Loucy (cell line): ENCODE measurements around the gene DHX34.

ENCODE experiments used
- H2AFZ ChIP-seq: fragments of 200-600 bp; sonication (generic); 2 replicates; pipeline ENCODE4 v1.6.0; 2016; ENCODE audit warnings: antibody characterized with exemption, mild to moderate bottlenecking, low read length, moderate library complexity
- H3F3A ChIP-seq: fragments of 200-600 bp; 2 replicates; pipeline ENCODE4 v1.6.0; 2016; ENCODE audit warnings: antibody characterized with exemption, low read depth, mild to moderate bottlenecking
- H3K27me3 ChIP-seq: fragments of 200-600 bp; sonication (generic); 2 replicates; pipeline ENCODE4 v1.6.1; 2014; ENCODE audit warnings: low read length, mild to moderate bottlenecking; ENCODE audit not compliant: insufficient read depth, poor library complexity, severe bottlenecking
- H3K36me3 ChIP-seq: fragments of 200-600 bp; sonication (generic); 2 replicates; pipeline ENCODE4 v1.6.1; 2016; ENCODE audit warnings: low read length; ENCODE audit not compliant: insufficient read depth
- H3K4me1 ChIP-seq: fragments of 200-600 bp; sonication (generic); 2 replicates; pipeline ENCODE4 v1.5.1; 2014; ENCODE audit warnings: low read length, mild to moderate bottlenecking; ENCODE audit not compliant: insufficient read depth, poor library complexity, severe bottlenecking
- H3K4me2 ChIP-seq: fragments of 200-600 bp; sonication (generic); 2 replicates; pipeline ENCODE4 v1.6.0; 2014; ENCODE audit warnings: antibody characterized with exemption, low read length, low read depth, mild to moderate bottlenecking; ENCODE audit not compliant: poor library complexity, severe bottlenecking
- H3K4me3 ChIP-seq: fragments of 200-600 bp; sonication (generic); 2 replicates; pipeline ENCODE4 v1.5.1; 2014; ENCODE audit warnings: low read length, mild to moderate bottlenecking, mixed read lengths; ENCODE audit not compliant: poor library complexity, severe bottlenecking
- H3K79me2 ChIP-seq: fragments of 200-600 bp; sonication (generic); 2 replicates; pipeline ENCODE4 v1.6.1; 2014; ENCODE audit warnings: low read length; ENCODE audit not compliant: insufficient read depth
- H3K9ac ChIP-seq: fragments of 200-600 bp; sonication (generic); 2 replicates; pipeline ENCODE4 v1.6.0; 2014; ENCODE audit warnings: mild to moderate bottlenecking, low read depth, low read length, moderate library complexity; ENCODE audit not compliant: poor library complexity, severe bottlenecking
- H3K9me2 ChIP-seq: fragments of 200-600 bp; sonication (generic); replicated peaks from 2 replicates; pipeline ENCODE4 v1.6.1; 2016; ENCODE audit warnings: low read depth, low read length, mixed read lengths
- H3K9me3 ChIP-seq: fragments of 200-600 bp; sonication (generic); 2 replicates; pipeline ENCODE4 v1.6.1; 2014; ENCODE audit warnings: mild to moderate bottlenecking, antibody characterized with exemption, low read length, low read depth; ENCODE audit not compliant: insufficient read depth
- H4K20me1 ChIP-seq: fragments of 200-600 bp; sonication (generic); 2 replicates; pipeline ENCODE4 v1.6.0; 2014; ENCODE audit warnings: antibody characterized with exemption, low read length, mild to moderate bottlenecking; ENCODE audit not compliant: insufficient read depth, poor library complexity, severe bottlenecking
- CTCF ChIP-seq: fragments of 200-600 bp; sonication (generic); conservative IDR thresholded peaks from 2 replicates; pipeline ENCODE4 v1.5.1; 2014; ENCODE audit warnings: mild to moderate bottlenecking, antibody characterized with exemption, low read length
- EZH2phosphoT487 ChIP-seq: fragments of 200-600 bp; IDR thresholded peaks from 2 replicates; pipeline ENCODE4 v1.6.1; 2018; ENCODE audit warnings: antibody characterized with exemption, mild to moderate bottlenecking, moderate library complexity, borderline replicate concordance

Gene DHX34

GRCh38 chr19:47310819-47311218 is 38.3 kb upstream of the DHX34 start:
- no peaks in the 10 kb centered on the region for H3K79me2 ChIP-seq
- no peaks in the 10 kb centered on the region; the same call in 1 of the 2 replicates for H3F3A ChIP-seq
- peaks cover 7% of the 10 kb centered on the region for H3K4me1 ChIP-seq
- no peaks in the 10 kb centered on the region for H3K27me3 ChIP-seq
- no peaks in the 10 kb centered on the region for H4K20me1 ChIP-seq
- H3K36me3 ChIP-seq: no peaks in the 10 kb centered on the region
- no peaks in the 10 kb centered on the region for H3K9me3 ChIP-seq
- no peaks in the 10 kb centered on the region for H3K9me2 ChIP-seq
- no peak for TF ChIP-seq EZH2phosphoT487
- no peak for TF ChIP-seq CTCF
- no peak overlapping the region for H3K4me3 ChIP-seq
- H3K9ac ChIP-seq: no peak overlapping the region
- H2AFZ ChIP-seq: no peak overlapping the region
- no peak overlapping the region for H3K4me2 ChIP-seq

- TF ChIP-seq EZH2phosphoT487: no peak
- TF ChIP-seq CTCF: no peak
- Histone ChIP-seq H3K79me2 (no peaks in the 10 kb centered on the region), H3K9me2 (no peaks in the 10 kb centered on the region), H3K36me3 (no peaks in the 10 kb centered on the region), H4K20me1 (no peaks in the 10 kb centered on the region), H2AFZ (no peak overlapping the region), H3K27me3 (no peaks in the 10 kb centered on the region), H3K4me3 (no peak overlapping the region), H3K9me3 (no peaks in the 10 kb centered on the region), H3K4me2 (no peak overlapping the region), H3K4me1 (peaks cover 7% of the 10 kb centered on the region), H3K9ac (no peak overlapping the region), H3F3A (no peaks in the 10 kb centered on the region; the same call in 1 of the 2 replicates)
Observed at GRCh38 chr19:47312366-47313006, 36.6 kb upstream of the DHX34 start.

GRCh38 chr19:47313754-47314295 is 35.3 kb upstream of the DHX34 start:
- Histone ChIP-seq H3K36me3 (no peaks in the 10 kb centered on the region), H3K4me3 (no peak overlapping the region), H3K79me2 (no peaks in the 10 kb centered on the region), H3K4me2 (no peak overlapping the region), H2AFZ (no peak overlapping the region), H3K27me3 (no peaks in the 10 kb centered on the region), H3K9me3 (no peaks in the 10 kb centered on the region), H3K9ac (no peak overlapping the region), H4K20me1 (no peaks in the 10 kb centered on the region), H3F3A (no peaks in the 10 kb centered on the region; the same call in 1 of the 2 replicates), H3K9me2 (no peaks in the 10 kb centered on the region), H3K4me1 (peaks cover 7% of the 10 kb centered on the region)
- TF ChIP-seq EZH2phosphoT487: no peak
- no peak for TF ChIP-seq CTCF
